ENCODE results near the gene RNF5. TPM values are rescaled to one million over a fixed set of nuclear protein-coding genes. Genes with fewer than 3 reads are reported as not detected.
"Not testable (repeated sequence)": the region's sequence is repeated elsewhere in the genome, so short reads cannot be mapped to it uniquely, and the experiment has no call there.

Gene RNF5
- total RNA-seq, 2 experiments from 2014 or later, result 40.4 to 43.3 TPM

GRCh38 chr6:32179766-32180405, 1.7 kb downstream of the RNF5 start:
- ATAC-seq (no peak), DNase-seq (no peak)
- Mint-ChIP-seq H3K27ac (no peak overlapping the region), H3K27me3 (ENCODE audit: low read depth) (no peaks in the 10 kb centered on the region), H3K9me3 (ENCODE audit: insufficient read depth) (no peaks in the 10 kb centered on the region), H3K36me3 (ENCODE audit: low read depth) (peaks cover 37% of the 10 kb centered on the region), H3K4me1 (ENCODE audit: low read depth) (peaks cover 47% of the 10 kb centered on the region), H3K4me3 (peak overlapping the region; percentile 42)
- ChIA-PET CTCF (interaction anchor here (0.8 to 2.0 kb wide), 7 partner anchors 9 to 62 kb away, joined by 3 to 15 read pairs (median 3); partner anchors contain the start of genes GPSM3 and PBX2), POLR2A (interaction anchor here (2.5 kb wide), 1 partner anchor 10 kb away, joined by 45 read pairs; the partner anchor contains the start of genes GPSM3 and PBX2)

GRCh38 chr6:32181148-32181702, 3.0 kb downstream of the RNF5 start:
- no peak for ATAC-seq
- Mint-ChIP-seq H3K36me3 (ENCODE audit: low read depth) (peaks cover 45% of the 10 kb centered on the region), H3K27me3 (ENCODE audit: low read depth) (no peaks in the 10 kb centered on the region), H3K27ac (peak overlapping the region; percentile 60), H3K9me3 (ENCODE audit: insufficient read depth) (no peaks in the 10 kb centered on the region), H3K4me1 (ENCODE audit: low read depth) (peaks cover 47% of the 10 kb centered on the region), H3K4me3 (no peak overlapping the region)
- no peak for DNase-seq
- CTCF ChIA-PET, result no interaction called here
- POLR2A ChIA-PET, result no interaction called here

GRCh38 chr6:32181915-32182529, 3.8 kb downstream of the RNF5 start:
- Mint-ChIP-seq H3K27ac (peak overlapping the region; percentile 15), H3K4me3 (no peak overlapping the region), H3K4me1 (ENCODE audit: low read depth) (peaks cover 47% of the 10 kb centered on the region), H3K9me3 (ENCODE audit: insufficient read depth) (no peaks in the 10 kb centered on the region), H3K27me3 (ENCODE audit: low read depth) (no peaks in the 10 kb centered on the region), H3K36me3 (ENCODE audit: low read depth) (peaks cover 53% of the 10 kb centered on the region)
- ChIA-PET POLR2A (interaction anchor here (0.7 to 2.5 kb wide), 3 partner anchors 9 to 686 kb away, joined by 3 to 6 read pairs (median 4); partner anchors contain the start of gene GPSM3), CTCF (interaction anchor here (0.9 to 1.1 kb wide), 2 partner anchors 10 to 14 kb away, joined by 3 read pairs; partner anchors contain the start of gene GPSM3)
- DNase-seq (no peak), ATAC-seq (no peak)

- H3K36me3 Mint-ChIP-seq (ENCODE audit: low read depth), result peaks cover 58% of the 10 kb centered on the region
- no peaks in the 10 kb centered on the region for H3K27me3 Mint-ChIP-seq (ENCODE audit: low read depth)
- POLR2A ChIA-PET, result interaction anchor here (0.7 to 2.5 kb wide), 3 partner anchors 8 to 686 kb away, joined by 3 to 6 read pairs (median 4); partner anchors contain the start of gene GPSM3
- ATAC-seq (no peak), DNase-seq (no peak)
- no peaks in the 10 kb centered on the region for H3K9me3 Mint-ChIP-seq (ENCODE audit: insufficient read depth)
- peaks cover 47% of the 10 kb centered on the region for H3K4me1 Mint-ChIP-seq (ENCODE audit: low read depth)
- CTCF ChIA-PET, result interaction anchor here (0.9 to 1.1 kb wide), 2 partner anchors 9 to 13 kb away, joined by 3 read pairs; partner anchors contain the start of gene GPSM3
- no peak overlapping the region for H3K4me3 Mint-ChIP-seq
- H3K27ac Mint-ChIP-seq, result peak overlapping the region; percentile 20
Measured at GRCh38 chr6:32182555-32182981, 4.4 kb downstream of the RNF5 start.

GRCh38 chr6:32183030-32183429, 4.8 kb downstream of the RNF5 start:
- ATAC-seq (no peak), DNase-seq (no peak)
- Mint-ChIP-seq H3K36me3 (ENCODE audit: low read depth) (peaks cover 63% of the 10 kb centered on the region), H3K27me3 (ENCODE audit: low read depth) (no peaks in the 10 kb centered on the region), H3K27ac (no peak overlapping the region), H3K4me1 (ENCODE audit: low read depth) (peaks cover 50% of the 10 kb centered on the region), H3K9me3 (ENCODE audit: insufficient read depth) (no peaks in the 10 kb centered on the region), H3K4me3 (no peak overlapping the region)
- POLR2A ChIA-PET, result interaction anchor here (1.1 to 2.5 kb wide), 2 partner anchors 8 to 9 kb away, joined by 4 to 6 read pairs; partner anchors contain the start of gene GPSM3
- CTCF ChIA-PET, result interaction anchor here (0.9 to 1.1 kb wide), 2 partner anchors 9 to 13 kb away, joined by 3 read pairs; partner anchors contain the start of gene GPSM3

- DNase-seq (no peak), ATAC-seq (no peak)
- Mint-ChIP-seq H3K4me1 (ENCODE audit: low read depth) (peaks cover 55% of the 10 kb centered on the region), H3K36me3 (ENCODE audit: low read depth) (peaks cover 68% of the 10 kb centered on the region), H3K27ac (no peak overlapping the region), H3K4me3 (no peak overlapping the region), H3K9me3 (ENCODE audit: insufficient read depth) (no peaks in the 10 kb centered on the region), H3K27me3 (ENCODE audit: low read depth) (no peaks in the 10 kb centered on the region)
- ChIA-PET CTCF (no interaction called here), POLR2A (interaction anchor here (2.5 kb wide), 1 partner anchor 9 kb away, joined by 6 read pairs; the partner anchor contains the start of gene GPSM3)
Measured at GRCh38 chr6:32183483-32184083, 5.4 kb downstream of the RNF5 start.

- H3K4me1 Mint-ChIP-seq (ENCODE audit: low read depth), result peaks cover 55% of the 10 kb centered on the region
- ChIA-PET POLR2A (interaction anchor here (2.5 kb wide), 1 partner anchor 8 kb away, joined by 6 read pairs; the partner anchor contains the start of gene GPSM3), CTCF (no interaction called here)
- peak within 1 kb of the TSS; percentile 9 for H3K27ac Mint-ChIP-seq
- H3K4me3 Mint-ChIP-seq, result no peak within 1 kb of the TSS
- peaks cover 69% of the 10 kb centered on the region for H3K36me3 Mint-ChIP-seq (ENCODE audit: low read depth)
- H3K9me3 Mint-ChIP-seq (ENCODE audit: insufficient read depth), result no peaks in the 10 kb centered on the region
- DNase-seq, result no peak
- H3K27me3 Mint-ChIP-seq (ENCODE audit: low read depth), result no peaks in the 10 kb centered on the region
- ATAC-seq, result no peak
Measured at GRCh38 chr6:32184084-32184640, 6.0 kb downstream of the RNF5 start, which contains the start of gene AGER. TSS of gene AGER (minus strand) at chr6:32184253. CDS start at chr6:32184222, 31 bp downstream.

GRCh38 chr6:32185681-32186131, 7.5 kb downstream of the RNF5 start:
- CTCF ChIA-PET; POLR2A ChIA-PET; H3K9me3 Mint-ChIP-seq (ENCODE audit: insufficient read depth); DNase-seq; H3K4me3 Mint-ChIP-seq; H3K27me3 Mint-ChIP-seq (ENCODE audit: low read depth); ATAC-seq: not testable (repeated sequence)
- Mint-ChIP-seq H3K36me3 (ENCODE audit: low read depth) (peaks cover 67% of the 10 kb centered on the region), H3K4me1 (ENCODE audit: low read depth) (peaks cover 43% of the 10 kb centered on the region), H3K27ac (peak overlapping the region; percentile 83)

- CTCF ChIA-PET; DNase-seq; H3K9me3 Mint-ChIP-seq (ENCODE audit: insufficient read depth); POLR2A ChIA-PET; H3K27me3 Mint-ChIP-seq (ENCODE audit: low read depth); ATAC-seq: not testable (repeated sequence)
- H3K36me3 Mint-ChIP-seq (ENCODE audit: low read depth), result peaks cover 69% of the 10 kb centered on the region
- peaks cover 41% of the 10 kb centered on the region for H3K4me1 Mint-ChIP-seq (ENCODE audit: low read depth)
- H3K4me3 Mint-ChIP-seq, result peak overlapping the region; percentile 3
- H3K27ac Mint-ChIP-seq, result peak overlapping the region; percentile 83
Measured at GRCh38 chr6:32186151-32186840, 8.1 kb downstream of the RNF5 start.

- Mint-ChIP-seq H3K9me3 (ENCODE audit: insufficient read depth) (no peaks in the 10 kb centered on the region), H3K27me3 (ENCODE audit: low read depth) (no peaks in the 10 kb centered on the region), H3K27ac (peak overlapping the region; percentile 80), H3K4me3 (peak overlapping the region; percentile 99), H3K36me3 (ENCODE audit: low read depth) (peaks cover 73% of the 10 kb centered on the region), H3K4me1 (ENCODE audit: low read depth) (peaks cover 38% of the 10 kb centered on the region)
- DNase-seq (no peak), ATAC-seq (no peak)
- POLR2A ChIA-PET, result interaction anchor here (6.5 kb wide), 1 partner anchor 8 kb away, joined by 45 read pairs; the partner anchor contains the start of gene RNF5
- CTCF ChIA-PET, result no interaction called here
Measured at GRCh38 chr6:32187009-32187709, 9.0 kb downstream of the RNF5 start.

Data from activated CD8-positive, alpha-beta T cell treated with anti-CD3 and anti-CD28 coated beads, Interleukin-2, amount 10 ng/mL, durations not matched to agents 7 days and 5 days (primary cell).